Parathyroid adenoma (tissue), 2 donors: ENCODE results near the gene DPF3.
A peak's percentile ranks its signal among the peaks of the same experiment; 100 is the strongest.

Experiments
- H2AFZ ChIP-seq: fragments of 300-600 bp; sonication (generic); one replicate; pipeline ENCODE4 v1.7.0; 2017; ENCODE audit warnings: antibody characterized with exemption, mild to moderate bottlenecking
- H3K27ac ChIP-seq: fragments of 300-600 bp; sonication (generic); one replicate; pipeline ENCODE4 v1.7.0; 2017
- H3K27me3 ChIP-seq: fragments of 300-600 bp; sonication (generic); one replicate; pipeline ENCODE4 v1.7.0; 2017; ENCODE audit warnings: low read length; ENCODE audit not compliant: control insufficient read depth, insufficient read depth
- H3K36me3 ChIP-seq: fragments of 300-600 bp; sonication (generic); one replicate; pipeline ENCODE4 v1.7.0; 2017; ENCODE audit warnings: low read length; ENCODE audit not compliant: control insufficient read depth, insufficient read depth
- H3K4me1 ChIP-seq: fragments of 300-600 bp; sonication (generic); one replicate; pipeline ENCODE4 v1.7.0; 2017; ENCODE audit warnings: control low read depth
- H3K4me2 ChIP-seq: fragments of 300-600 bp; sonication (generic); one replicate; pipeline ENCODE4 v1.7.0; 2017; ENCODE audit warnings: low read length
- H3K4me3 ChIP-seq: fragments of 300-600 bp; sonication (generic); one replicate; pipeline ENCODE4 v1.7.0; 2017; ENCODE audit warnings: low read depth, low read length
- H3K79me2 ChIP-seq: fragments of 300-600 bp; sonication (generic); one replicate; pipeline ENCODE4 v1.7.0; 2017; ENCODE audit warnings: control low read depth
- H3K9ac ChIP-seq: fragments of 300-600 bp; sonication (generic); one replicate; pipeline ENCODE4 v1.7.0; 2017; ENCODE audit warnings: mild to moderate bottlenecking
- H3K9me3 ChIP-seq: fragments of 300-600 bp; sonication (generic); one replicate; pipeline ENCODE4 v1.7.0; 2017; ENCODE audit warnings: low read length; ENCODE audit not compliant: control insufficient read depth
- TF ChIP-seq, protein P1 (sequence below): fragments of 300-600 bp; sonication (generic); IDR thresholded peaks from one replicate; pipeline ENCODE4 v1.7.0; 2017; ENCODE audit warnings: antibody characterized with exemption, mild to moderate bottlenecking
- donor health status: primary hyperparathyroidism.

The DPF3 gene

DNA sequence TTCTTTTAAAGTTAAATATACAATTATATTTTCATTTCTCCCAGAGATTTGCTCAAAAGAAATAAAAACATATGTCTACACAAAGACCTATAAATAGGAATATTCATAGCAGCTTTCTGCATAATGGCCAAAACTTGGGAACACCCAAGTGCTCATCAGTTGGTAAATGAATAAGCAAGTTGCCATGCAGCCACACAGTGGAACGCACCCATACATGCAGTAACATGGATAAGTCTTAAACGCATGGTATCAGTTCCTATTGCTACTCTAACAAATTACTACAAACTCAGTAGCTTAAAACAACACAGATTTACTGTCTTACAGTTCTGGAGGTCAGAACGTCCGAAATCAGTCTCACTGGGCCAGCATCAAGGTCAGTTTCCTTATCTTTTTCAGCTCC is 78.5 kb downstream of the DPF3 start:
- H3K9ac ChIP-seq, result no peak overlapping the region
- peaks cover 5% of the 10 kb centered on the region for H3K4me1 ChIP-seq
- TF ChIP-seq, protein P1, sequence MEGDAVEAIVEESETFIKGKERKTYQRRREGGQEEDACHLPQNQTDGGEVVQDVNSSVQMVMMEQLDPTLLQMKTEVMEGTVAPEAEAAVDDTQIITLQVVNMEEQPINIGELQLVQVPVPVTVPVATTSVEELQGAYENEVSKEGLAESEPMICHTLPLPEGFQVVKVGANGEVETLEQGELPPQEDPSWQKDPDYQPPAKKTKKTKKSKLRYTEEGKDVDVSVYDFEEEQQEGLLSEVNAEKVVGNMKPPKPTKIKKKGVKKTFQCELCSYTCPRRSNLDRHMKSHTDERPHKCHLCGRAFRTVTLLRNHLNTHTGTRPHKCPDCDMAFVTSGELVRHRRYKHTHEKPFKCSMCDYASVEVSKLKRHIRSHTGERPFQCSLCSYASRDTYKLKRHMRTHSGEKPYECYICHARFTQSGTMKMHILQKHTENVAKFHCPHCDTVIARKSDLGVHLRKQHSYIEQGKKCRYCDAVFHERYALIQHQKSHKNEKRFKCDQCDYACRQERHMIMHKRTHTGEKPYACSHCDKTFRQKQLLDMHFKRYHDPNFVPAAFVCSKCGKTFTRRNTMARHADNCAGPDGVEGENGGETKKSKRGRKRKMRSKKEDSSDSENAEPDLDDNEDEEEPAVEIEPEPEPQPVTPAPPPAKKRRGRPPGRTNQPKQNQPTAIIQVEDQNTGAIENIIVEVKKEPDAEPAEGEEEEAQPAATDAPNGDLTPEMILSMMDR, result no peak
- H3K79me2 ChIP-seq, result no peaks in the 10 kb centered on the region
- no peaks in the 10 kb centered on the region for H3K27me3 ChIP-seq
- H3K9me3 ChIP-seq, result no peaks in the 10 kb centered on the region
- no peak overlapping the region for H3K27ac ChIP-seq
- H3K4me3 ChIP-seq, result no peak overlapping the region
- H3K36me3 ChIP-seq, result no peaks in the 10 kb centered on the region
- H2AFZ ChIP-seq, result no peak overlapping the region
- no peak overlapping the region for H3K4me2 ChIP-seq

DNA sequence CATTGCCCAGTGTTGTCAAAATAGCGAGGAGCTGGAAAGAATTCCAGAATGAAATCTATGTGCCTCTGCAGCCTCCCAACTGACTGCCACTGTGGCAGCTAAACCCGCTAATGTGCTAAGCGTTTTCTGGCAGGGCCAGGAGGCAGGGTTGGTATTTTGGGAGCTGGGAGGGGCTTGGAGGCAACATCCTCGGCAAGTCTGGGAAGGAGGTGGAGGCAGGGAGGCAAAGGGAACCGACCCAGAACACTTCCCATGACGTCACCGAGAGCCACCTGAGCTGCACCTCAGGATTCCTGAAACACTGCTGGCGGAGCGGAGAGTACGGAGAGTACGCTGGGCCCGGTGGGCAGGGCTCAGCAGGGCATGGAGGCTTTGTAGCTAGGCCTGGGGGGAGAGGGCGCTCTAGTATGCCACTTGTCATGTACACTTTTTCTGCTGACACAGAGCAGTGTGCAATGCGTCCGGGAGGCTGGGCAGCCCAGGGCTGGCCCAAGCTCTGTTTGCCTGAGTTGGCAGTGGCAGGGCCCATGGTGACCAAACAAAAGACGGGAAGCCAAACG is 81.5 kb downstream of the DPF3 start:
- H3K79me2 ChIP-seq, result no peaks in the 10 kb centered on the region
- H3K9ac ChIP-seq, result no peak overlapping the region
- no peaks in the 10 kb centered on the region for H3K36me3 ChIP-seq
- H3K9me3 ChIP-seq, result no peaks in the 10 kb centered on the region
- H3K4me1 ChIP-seq, result peaks cover 5% of the 10 kb centered on the region
- peak overlapping the region; percentile 78 for H2AFZ ChIP-seq
- no peak overlapping the region for H3K4me3 ChIP-seq
- peak overlapping the region; percentile 46 for H3K27ac ChIP-seq
- TF ChIP-seq, protein P1, result no peak
- H3K4me2 ChIP-seq, result peak overlapping the region; percentile 10
- no peaks in the 10 kb centered on the region for H3K27me3 ChIP-seq

DNA sequence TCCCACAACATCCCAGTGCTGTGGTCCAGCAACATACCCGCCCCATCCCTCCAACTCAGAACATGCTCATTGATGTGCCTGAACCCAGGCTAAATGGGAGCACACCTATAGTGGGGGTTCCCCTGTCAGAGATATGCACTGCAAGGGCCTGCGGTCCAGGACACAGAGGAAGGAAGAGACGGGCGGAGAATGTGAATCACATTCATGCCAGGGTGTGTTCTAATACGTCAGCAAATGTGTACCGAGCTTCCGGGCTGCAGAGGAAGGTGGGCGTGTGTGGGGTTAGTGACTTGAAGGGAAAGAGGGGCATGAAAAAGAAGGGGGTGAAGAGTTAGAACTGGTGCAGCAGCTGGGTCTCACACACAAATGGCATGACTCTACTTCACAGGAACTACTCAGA is 83.7 kb downstream of the DPF3 start:
- H3K9me3 ChIP-seq, result no peaks in the 10 kb centered on the region
- TF ChIP-seq, protein P1, result no peak

GRCh38 chr14:72809063-72809462 is 84.8 kb downstream of the DPF3 start:
- Histone ChIP-seq H3K9ac (no peak overlapping the region), H2AFZ (no peak overlapping the region), H3K27me3 (no peaks in the 10 kb centered on the region), H3K4me2 (no peak overlapping the region), H3K4me3 (no peak overlapping the region), H3K4me1 (peaks cover 5% of the 10 kb centered on the region), H3K36me3 (no peaks in the 10 kb centered on the region), H3K79me2 (no peaks in the 10 kb centered on the region), H3K27ac (no peak overlapping the region), H3K9me3 (no peaks in the 10 kb centered on the region)
- TF ChIP-seq, protein P1, result no peak

More for the DNA sequence above, 83.7 kb downstream of the DPF3 start:
- H3K79me2 ChIP-seq, result no peaks in the 10 kb centered on the region
- no peak overlapping the region for H3K9ac ChIP-seq
- H3K27me3 ChIP-seq, result no peaks in the 10 kb centered on the region
- peaks cover 5% of the 10 kb centered on the region for H3K4me1 ChIP-seq
- no peak overlapping the region for H3K4me2 ChIP-seq
- H3K27ac ChIP-seq, result no peak overlapping the region
- H3K36me3 ChIP-seq, result no peaks in the 10 kb centered on the region
- H3K4me3 ChIP-seq, result no peak overlapping the region
- H2AFZ ChIP-seq, result no peak overlapping the region

GRCh38 chr14:72808564-72808963 is 85.3 kb downstream of the DPF3 start:
- H3K4me3 ChIP-seq, result no peak overlapping the region
- H3K4me2 ChIP-seq, result no peak overlapping the region
- H3K4me1 ChIP-seq, result peaks cover 5% of the 10 kb centered on the region
- H3K9me3 ChIP-seq, result no peaks in the 10 kb centered on the region
- no peaks in the 10 kb centered on the region for H3K79me2 ChIP-seq
- no peaks in the 10 kb centered on the region for H3K36me3 ChIP-seq
- H3K27me3 ChIP-seq, result no peaks in the 10 kb centered on the region
- no peak overlapping the region for H2AFZ ChIP-seq
- TF ChIP-seq, protein P1, result no peak
- no peak overlapping the region for H3K9ac ChIP-seq
- H3K27ac ChIP-seq, result no peak overlapping the region
